Sigmoid colon (tissue), 7 donors: Measurements from ENCODE around the gene RASGRP3. TPM values are rescaled to one million over a fixed set of nuclear protein-coding genes. Genes with fewer than 3 reads are reported as not detected.

Experiments
- DNase-seq: peaks from one replicate; pipeline ENCODE4 v3.0.0-alpha.2; 2019
- H3K27ac ChIP-seq, 4 donors: fragments of 200-600 bp; sonication (generic); one replicate each; pipeline ENCODE4 v1.5.1; 2016 to 2019; ENCODE audit warnings: mild to moderate bottlenecking in 1 of 4
- H3K27me3 ChIP-seq, 3 donors: fragments of 200-600 bp; sonication (generic); one replicate each; pipeline ENCODE4 v1.5.1; 2019; ENCODE audit warnings: mild to moderate bottlenecking in 1 of 3
- H3K36me3 ChIP-seq, 4 donors: fragments of 200-600 bp; sonication (generic); one replicate each; pipeline ENCODE4 v1.5.1; 2016 to 2019
- H3K4me1 ChIP-seq, 4 donors: fragments of 200-600 bp; sonication (generic); one replicate each; pipeline ENCODE4 v1.5.1; 2017 to 2019
- H3K4me3 ChIP-seq, 4 donors: fragments of 200-600 bp; sonication (generic); one replicate each; pipeline ENCODE4 v1.5.1; 2017 to 2019; ENCODE audit warnings: mild to moderate bottlenecking in 2 of 4, moderate library complexity in 1 of 4
- H3K9me3 ChIP-seq, 4 donors: fragments of 200-600 bp in 3 of 4; sonication (generic) in 3 of 4; one replicate each; pipeline versions ENCODE4 v1.5.1 to v1.6.1; 2013 to 2019
- CTCF ChIP-seq, 4 experiments: fragments of 450-650 bp in 3 of 4; fragments of 200-600 bp in 1 of 4; IDR thresholded peaks; one replicate each; pipeline ENCODE4 v1.5.1; 2016 to 2019; ENCODE audit warnings: antibody characterized with exemption in 4 of 4, mild to moderate bottlenecking in 3 of 4, moderate library complexity in 2 of 4
- EP300 ChIP-seq, 4 donors: sonication (generic); formaldehyde crosslinking; IDR thresholded peaks; one replicate each; pipeline ENCODE4 v1.6.1; 2017; ENCODE audit warnings: antibody characterized with exemption in 4 of 4
- POLR2A ChIP-seq, 2 donors: fragments of 450-650 bp; IDR thresholded peaks; one replicate each; pipeline ENCODE4 v1.6.1; 2016; ENCODE audit warnings: antibody characterized with exemption in 2 of 2, mild to moderate bottlenecking in 2 of 2, moderate library complexity in 2 of 2
- POLR2AphosphoS5 ChIP-seq, 4 donors: sonication (generic); formaldehyde crosslinking; IDR thresholded peaks; one replicate each; pipeline ENCODE4 v1.6.1; 2017; ENCODE audit warnings: antibody characterized with exemption in 4 of 4
- WGBS, 2 donors: extraction: QIAGEN DNeasy Blood & Tissue Kit; methylation state at CpG; one replicate each; pipeline ENCODE4 v1.1.7; 2013; 5-methylcytosine and 5-hydroxymethylcytosine counted together
- intact Hi-C: fragments of 100-400 bp; cut with DNase I; formaldehyde crosslinking; loops from one replicate; pipeline ENCODE4 v1.15.1; 2023
- polyA plus RNA-seq, 3 donors: library from polyadenylated mRNA; stranded (reverse); fragments of 200-250 nt; gene quantifications; one replicate each; pipeline ENCODE4 v1.2.3, GENCODE V29; 2013
- total RNA-seq, 4 donors: library from RNA; depleted of rRNA; stranded (reverse); fragments of >200 nt; gene quantifications; one replicate each; pipeline ENCODE4 v1.1.0, GENCODE V29; 2016
- donor health status: healthy with polysubstance abuse.
- donor health status: Bipolar disorder and iron deficiency.
- donor health status: healthy.

The RASGRP3 gene
- total and polyA plus RNA-seq, 7 donors: 1.8 to 14.7 (median 6.7) TPM

GRCh38 chr2:33502025-33502424, 25.6 kb downstream of the RASGRP3 start:
- H3K9me3 ChIP-seq: no peaks in the 10 kb centered on the region
- H3K4me1 ChIP-seq: no peaks in the 10 kb centered on the region
- intact Hi-C loops: no loop called here
- no peak overlapping the region for H3K27ac ChIP-seq
- H3K36me3 ChIP-seq: no peaks in the 10 kb centered on the region
- no peak for DNase-seq
- 57 to 72% methylated on average over 2 of the region's 2 CpGs for WGBS, 2 donors
- no peaks in the 10 kb centered on the region for H3K27me3 ChIP-seq
- H3K4me3 ChIP-seq: no peak overlapping the region
- TF ChIP-seq EP300 (IDR thresholded peaks at IDR 0.05): no peak
- no peak for TF ChIP-seq POLR2AphosphoS5 (IDR thresholded peaks at IDR 0.05)
- TF ChIP-seq POLR2A (IDR thresholded peaks at IDR 0.05): no peak
- TF ChIP-seq CTCF (IDR thresholded peaks at IDR 0.05): no peak

GRCh38 chr2:33503002-33503401, 26.6 kb downstream of the RASGRP3 start:
- intact Hi-C loops: no loop called here
- H3K9me3 ChIP-seq: no peaks in the 10 kb centered on the region
- 53 to 59% methylated on average over 1 of the region's 1 CpG for WGBS, 2 donors

DNA sequence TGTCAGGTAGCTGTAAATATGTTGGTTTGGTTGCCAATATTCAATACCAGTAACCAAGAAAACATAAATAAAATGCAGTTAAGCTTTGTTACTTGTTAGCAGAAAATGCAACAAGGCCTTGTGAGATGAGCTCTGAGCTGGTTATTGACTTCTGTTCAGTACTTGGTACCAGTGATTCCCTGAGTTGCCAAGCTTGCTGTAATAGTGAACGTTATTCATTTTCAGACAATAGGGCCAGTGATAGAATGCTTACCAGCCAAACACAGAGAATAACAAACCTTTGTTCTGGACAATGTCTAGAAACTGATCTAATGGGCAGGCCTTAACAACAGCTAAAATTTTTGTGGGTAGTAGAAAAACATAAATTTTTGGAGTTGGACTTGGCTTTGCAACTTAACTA, 29.5 kb downstream of the RASGRP3 start:
- Histone ChIP-seq H3K27me3 (no peaks in the 10 kb centered on the region), H3K27ac (no peak overlapping the region), H3K9me3 (no peaks in the 10 kb centered on the region), H3K4me3 (no peak overlapping the region), H3K36me3 (no peaks in the 10 kb centered on the region), H3K4me1 (no peaks in the 10 kb centered on the region)
- 63 to 88% methylated on average over 1 of the region's 1 CpG for WGBS, 2 donors
- DNase-seq: no peak
- TF ChIP-seq CTCF (IDR thresholded peaks at IDR 0.05) (no peak), EP300 (IDR thresholded peaks at IDR 0.05) (no peak), POLR2A (IDR thresholded peaks at IDR 0.05) (no peak), POLR2AphosphoS5 (IDR thresholded peaks at IDR 0.05) (no peak)
- intact Hi-C loops: no loop called here

More at GRCh38 chr2:33503002-33503401, 26.6 kb downstream of the RASGRP3 start:
- Histone ChIP-seq H3K36me3 (no peaks in the 10 kb centered on the region), H3K27me3 (no peaks in the 10 kb centered on the region), H3K4me3 (no peak overlapping the region), H3K27ac (no peak overlapping the region), H3K4me1 (no peaks in the 10 kb centered on the region)
- TF ChIP-seq POLR2A (IDR thresholded peaks at IDR 0.05) (no peak), EP300 (IDR thresholded peaks at IDR 0.05) (no peak), CTCF (IDR thresholded peaks at IDR 0.05) (no peak), POLR2AphosphoS5 (IDR thresholded peaks at IDR 0.05) (no peak)
- no peak for DNase-seq

- Histone ChIP-seq H3K4me1 (no peaks in the 10 kb centered on the region), H3K27me3 (no peaks in the 10 kb centered on the region), H3K4me3 (no peak overlapping the region), H3K36me3 (no peaks in the 10 kb centered on the region), H3K9me3 (no peaks in the 10 kb centered on the region), H3K27ac (peak overlapping the region in 1 of 4 donors; percentile 43)
- 84 to 85% methylated on average over 5 of the region's 5 CpGs for WGBS, 2 donors
- no peak for TF ChIP-seq EP300 (IDR thresholded peaks at IDR 0.05)
- no peak for TF ChIP-seq POLR2A (IDR thresholded peaks at IDR 0.05)
- no peak for TF ChIP-seq CTCF (IDR thresholded peaks at IDR 0.05)
- no peak for TF ChIP-seq POLR2AphosphoS5 (IDR thresholded peaks at IDR 0.05)
- no peak for DNase-seq
- intact Hi-C loops: no loop called here
Measured at GRCh38 chr2:33509908-33510585, 33.6 kb downstream of the RASGRP3 start.

- 76 to 88% methylated on average over 4 of the region's 4 CpGs for WGBS, 2 donors
- peak overlapping the region in 1 of 4 donors; percentile 43 for H3K27ac ChIP-seq
- H3K36me3 ChIP-seq: no peaks in the 10 kb centered on the region
- no peaks in the 10 kb centered on the region for H3K4me1 ChIP-seq
- no peak for DNase-seq
- intact Hi-C loops: no loop called here
- H3K4me3 ChIP-seq: no peak overlapping the region
- TF ChIP-seq EP300 (IDR thresholded peaks at IDR 0.05) (no peak), CTCF (IDR thresholded peaks at IDR 0.05) (no peak), POLR2AphosphoS5 (IDR thresholded peaks at IDR 0.05) (no peak), POLR2A (IDR thresholded peaks at IDR 0.05) (no peak)
- H3K27me3 ChIP-seq: no peaks in the 10 kb centered on the region
- H3K9me3 ChIP-seq: no peaks in the 10 kb centered on the region
Measured at GRCh38 chr2:33510586-33510968, 34.1 kb downstream of the RASGRP3 start.
